Adrenal gland (tissue), 12 donors: Measurements from ENCODE around the gene ANXA4. TPM values are rescaled to one million over a fixed set of nuclear protein-coding genes. Genes with fewer than 3 reads are reported as not detected.

Source experiments
- DNase-seq, 7 donors: peaks; one replicate each; pipeline ENCODE4 v3.0.0-alpha.2; 2019 to 2020
- H3K27ac ChIP-seq, 5 donors: fragments of 200-600 bp; sonication (generic) in 4 of 5; 1 replicate in 3 of 5; 2 replicates in 2 of 5; pipeline versions ENCODE4 v1.5.1 to v1.8.0; 2016 to 2020; ENCODE audit warnings: mild to moderate bottlenecking in 1 of 5
- H3K27me3 ChIP-seq: fragments of 200-600 bp; 2 replicates; pipeline ENCODE4 v1.8.0; 2021
- H3K36me3 ChIP-seq, 2 donors: fragments of 200-600 bp; replicated peaks in 1 of 2; 1 replicate in 1 of 2; 2 replicates in 1 of 2; pipeline versions ENCODE4 v1.5.1 to v1.8.0; 2018 to 2022
- H3K4me1 ChIP-seq, 2 donors: fragments of 200-600 bp; replicated peaks in 1 of 2; 1 replicate in 1 of 2; 2 replicates in 1 of 2; pipeline versions ENCODE4 v1.5.1 to v1.8.0; 2018 to 2021
- H3K4me3 ChIP-seq, 4 donors: fragments of 200-600 bp; sonication (generic) in 3 of 4; one replicate each; pipeline ENCODE4 v1.5.1; 2016 to 2018
- H3K9me3 ChIP-seq, 3 donors: fragments of 200-600 bp; sonication (generic) in 1 of 3; replicated peaks in 1 of 3; 1 replicate in 2 of 3; 2 replicates in 1 of 3; pipeline versions ENCODE4 v1.5.1 to v1.8.0; 2016 to 2021
- CTCF ChIP-seq, 6 experiments: fragments of 450-650 bp in 4 of 6; fragments of 200-600 bp in 2 of 6; sonication (generic) in 1 of 6; IDR thresholded peaks; 1 replicate in 5 of 6; 2 replicates in 1 of 6; pipeline versions ENCODE4 v1.5.1 to v1.8.0; 2016 to 2021; ENCODE audit warnings: antibody characterized with exemption in 6 of 6, mild to moderate bottlenecking in 2 of 6, moderate library complexity in 1 of 6
- POLR2A ChIP-seq, 2 donors: fragments of 450-650 bp; IDR thresholded peaks; one replicate each; pipeline ENCODE4 v1.6.1; 2017; ENCODE audit warnings: antibody characterized with exemption in 2 of 2, mild to moderate bottlenecking in 2 of 2, moderate library complexity in 1 of 2
- WGBS, 4 donors: extraction: QIAGEN DNeasy Blood & Tissue Kit in 2 of 4; methylation state at CpG; one replicate each; pipeline versions ENCODE4 v1.1.5 to v1.1.7; 2013 to 2017; 5-methylcytosine and 5-hydroxymethylcytosine counted together
- intact Hi-C, 2 donors: fragments of 100-400 bp; cut with DNase I; formaldehyde crosslinking; loops; one replicate each; pipeline versions ENCODE4 v1.14.1 to v1.15.0; 2022 to 2023
- polyA plus RNA-seq, 3 donors: library from polyadenylated mRNA; stranded (reverse); fragments of 200-250 nt in 2 of 3; fragments of 350-450 nt in 1 of 3; fragmentation: Illumina TruSeq in 1 of 3; extraction: RNeasy Lipid Tissue Mini Kit (QIAGEN cat#74804) in 1 of 3; gene quantifications; one replicate each; pipeline ENCODE4 v1.2.3, GENCODE V29; 2013 to 2014
- total RNA-seq, 9 donors: library from RNA; depleted of rRNA in 4 of 9; stranded (reverse); fragments of >200 nt in 4 of 9; fragments of 120-200 nt in 1 of 9; fragmentation: NEBNext Ultra II Directional in 1 of 9; extraction: Animal tissue kit (Norgen Biotek cat#: 25700) in 1 of 9; gene quantifications; one replicate each; pipeline versions ENCODE4 v1.1.0 to v1.2.4, GENCODE V29; 2013 to 2023
- donor health status: healthy with polysubstance abuse.
- donor health status: Bipolar disorder and iron deficiency.
- donor health status: DM: yes; HTN: yes; CAD: no.
- donor health status: DM: no; HTN: no; CAD: no.
- donor health status: DM: no; HTN: no; CAD: no.
- donor health status: DM: yes; HTN: yes; CAD: no.

Gene ANXA4
- total and polyA plus RNA-seq, 12 donors = 20.6 to 57.4 (median 33.1) TPM

- intact Hi-C loops = no loop called here
- TF ChIP-seq POLR2A (IDR thresholded peaks at IDR 0.05) (no peak), CTCF (IDR thresholded peaks at IDR 0.05) (no peak)
- Histone ChIP-seq H3K27ac (no peak overlapping the region), H3K36me3 (no peaks in the 10 kb centered on the region), H3K9me3 (no peaks in the 10 kb centered on the region), H3K4me3 (no peak overlapping the region), H3K27me3 (no peaks in the 10 kb centered on the region), H3K4me1 (peaks cover 10 to 11% of the 10 kb centered on the region in 2 donors)
- DNase-seq = no peak
- 94 to 96% (median 95%) methylated on average over 5 of the region's 5 CpGs for WGBS, 4 donors
These were observed 26.3 kb downstream of the ANXA4 start for GRCh38 chr2:69768235-69768634.

GRCh38 chr2:69768789-69769188 is 26.9 kb downstream of the ANXA4 start:
- Histone ChIP-seq H3K4me3 (no peak overlapping the region), H3K27ac (no peak overlapping the region), H3K27me3 (no peaks in the 10 kb centered on the region), H3K36me3 (no peaks in the 10 kb centered on the region), H3K4me1 (peaks cover 10 to 12% of the 10 kb centered on the region in 2 donors), H3K9me3 (no peaks in the 10 kb centered on the region)
- intact Hi-C loops = no loop called here
- WGBS, 4 donors = 89 to 99% (median 93%) methylated on average over 2 of the region's 2 CpGs
- TF ChIP-seq CTCF (IDR thresholded peaks at IDR 0.05) = no peak
- TF ChIP-seq POLR2A (IDR thresholded peaks at IDR 0.05) = no peak
- DNase-seq = no peak

- DNase-seq = no peak
- intact Hi-C loops = no loop called here
- TF ChIP-seq CTCF (IDR thresholded peaks at IDR 0.05) (no peak), POLR2A (IDR thresholded peaks at IDR 0.05) (no peak)
- peaks cover 10 to 12% of the 10 kb centered on the region in 2 donors for H3K4me1 ChIP-seq
- H3K27ac ChIP-seq = no peak overlapping the region
- WGBS, 4 donors = 77 to 97% (median 92%) methylated on average over 1 of the region's 1 CpG
- no peak overlapping the region for H3K4me3 ChIP-seq
- H3K27me3 ChIP-seq = no peaks in the 10 kb centered on the region
- no peaks in the 10 kb centered on the region for H3K36me3 ChIP-seq
- H3K9me3 ChIP-seq = no peaks in the 10 kb centered on the region
These were observed 27.3 kb downstream of the ANXA4 start for GRCh38 chr2:69769272-69769671.

GRCh38 chr2:69770193-69770702 is 28.3 kb downstream of the ANXA4 start:
- Histone ChIP-seq H3K4me3 (no peak overlapping the region), H3K27me3 (no peaks in the 10 kb centered on the region), H3K36me3 (no peaks in the 10 kb centered on the region), H3K27ac (peak overlapping the region in 1 of 5 donors; percentile 20), H3K4me1 (peaks cover 10 to 12% of the 10 kb centered on the region in 2 donors), H3K9me3 (no peaks in the 10 kb centered on the region)
- DNase-seq = peak in 5 of 7 donors; percentile 34 to 45 (median 37)
- no peak for TF ChIP-seq POLR2A (IDR thresholded peaks at IDR 0.05)
- TF ChIP-seq CTCF (IDR thresholded peaks at IDR 0.05) = no peak
- intact Hi-C loops = no loop called here
- 57 to 77% (median 67%) methylated on average over 4 to 5 of the region's 5 CpGs for WGBS, 4 donors
